ENCODE results near the gene IQCK.
"Not testable (repeated sequence)": the region's sequence is repeated elsewhere in the genome, so short reads cannot be mapped to it uniquely, and the experiment has no call there.

The IQCK gene

GRCh38 chr16:19760356-19761060, 42.4 kb downstream of the IQCK start:
- no peak for DNase-seq

- DNase-seq: no peak
Measured at GRCh38 chr16:19765860-19766553, 47.9 kb downstream of the IQCK start.

- no peak for DNase-seq
Measured at GRCh38 chr16:19766554-19766884, 48.4 kb downstream of the IQCK start.

- DNase-seq: no peak
Measured at GRCh38 chr16:19766988-19767387, 48.9 kb downstream of the IQCK start.

GRCh38 chr16:19767497-19767896, 49.4 kb downstream of the IQCK start:
- DNase-seq: no peak

- no peak for DNase-seq
Measured at GRCh38 chr16:19769239-19769638, 51.2 kb downstream of the IQCK start.

- no peak for DNase-seq
Measured at GRCh38 chr16:19771040-19771439, 53.0 kb downstream of the IQCK start.

GRCh38 chr16:19771796-19772195, 53.7 kb downstream of the IQCK start:
- DNase-seq: no peak

GRCh38 chr16:19774024-19774423, 56.0 kb downstream of the IQCK start:
- no peak for DNase-seq

- no peak for DNase-seq
Measured at GRCh38 chr16:19776147-19776546, 58.1 kb downstream of the IQCK start.

GRCh38 chr16:19776565-19776964, 58.5 kb downstream of the IQCK start:
- no peak for DNase-seq

GRCh38 chr16:19780321-19780720, 62.2 kb downstream of the IQCK start:
- no peak for DNase-seq

- no peak for DNase-seq
Measured at GRCh38 chr16:19781226-19781625, 63.2 kb downstream of the IQCK start.

GRCh38 chr16:19783363-19784182, 65.5 kb downstream of the IQCK start:
- no peak for DNase-seq

- DNase-seq: no peak
Measured at GRCh38 chr16:19784183-19784736, 66.2 kb downstream of the IQCK start.

GRCh38 chr16:19785081-19785480, 67.0 kb downstream of the IQCK start:
- no peak for DNase-seq

- no peak for DNase-seq
Measured at GRCh38 chr16:19785512-19786130, 67.5 kb downstream of the IQCK start.

GRCh38 chr16:19801369-19801768, 83.3 kb downstream of the IQCK start:
- DNase-seq: not testable (repeated sequence)

GRCh38 chr16:19801824-19802223, 83.8 kb downstream of the IQCK start:
- not testable (repeated sequence) for DNase-seq

GRCh38 chr16:19802612-19803011, 84.5 kb downstream of the IQCK start:
- DNase-seq: no peak

- DNase-seq: no peak
Measured at GRCh38 chr16:19804538-19805323, 86.7 kb downstream of the IQCK start.

- DNase-seq: no peak
Measured at GRCh38 chr16:19805459-19806162, 87.5 kb downstream of the IQCK start.
